Measurements from ENCODE around the gene IFITM2.

Gene IFITM2

DNA sequence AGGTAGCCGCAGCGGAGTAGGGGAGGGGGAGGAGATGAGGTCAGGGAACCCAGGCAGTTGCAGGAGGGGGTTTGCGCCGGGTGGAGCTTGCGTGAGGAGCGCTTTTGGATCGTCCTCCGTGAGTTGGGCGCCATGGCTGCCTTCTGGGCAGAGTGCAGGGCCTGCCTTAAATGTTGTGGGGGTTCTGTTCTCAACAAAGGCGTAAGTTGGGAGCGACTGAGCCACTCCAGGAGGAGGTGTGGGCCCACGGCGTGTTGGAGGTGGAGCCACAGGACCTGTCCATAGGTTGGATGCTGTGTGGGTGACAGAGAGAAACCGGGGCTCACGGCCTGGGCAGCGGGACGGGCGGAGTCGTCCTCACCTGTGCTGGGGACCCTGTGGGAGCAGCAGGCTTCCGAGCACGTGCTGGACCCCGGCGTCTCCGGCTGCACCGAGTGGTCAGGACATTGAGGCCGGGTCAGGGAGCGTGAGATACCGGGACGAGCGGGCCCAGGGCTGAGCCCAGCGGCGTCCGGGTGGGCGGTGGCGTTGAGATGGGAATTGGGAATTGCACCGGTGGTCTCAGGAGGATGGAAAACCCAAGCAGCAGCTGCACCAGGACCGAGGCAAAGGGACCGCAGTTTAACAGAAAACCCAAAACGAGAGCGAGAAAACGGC is 19.7 kb upstream of the IFITM2 start:
- peak overlapping the region; percentile 52 for H3K4me3 ChIP-seq (replicated peaks; ENCODE audit: low read depth, low read length)

DNA sequence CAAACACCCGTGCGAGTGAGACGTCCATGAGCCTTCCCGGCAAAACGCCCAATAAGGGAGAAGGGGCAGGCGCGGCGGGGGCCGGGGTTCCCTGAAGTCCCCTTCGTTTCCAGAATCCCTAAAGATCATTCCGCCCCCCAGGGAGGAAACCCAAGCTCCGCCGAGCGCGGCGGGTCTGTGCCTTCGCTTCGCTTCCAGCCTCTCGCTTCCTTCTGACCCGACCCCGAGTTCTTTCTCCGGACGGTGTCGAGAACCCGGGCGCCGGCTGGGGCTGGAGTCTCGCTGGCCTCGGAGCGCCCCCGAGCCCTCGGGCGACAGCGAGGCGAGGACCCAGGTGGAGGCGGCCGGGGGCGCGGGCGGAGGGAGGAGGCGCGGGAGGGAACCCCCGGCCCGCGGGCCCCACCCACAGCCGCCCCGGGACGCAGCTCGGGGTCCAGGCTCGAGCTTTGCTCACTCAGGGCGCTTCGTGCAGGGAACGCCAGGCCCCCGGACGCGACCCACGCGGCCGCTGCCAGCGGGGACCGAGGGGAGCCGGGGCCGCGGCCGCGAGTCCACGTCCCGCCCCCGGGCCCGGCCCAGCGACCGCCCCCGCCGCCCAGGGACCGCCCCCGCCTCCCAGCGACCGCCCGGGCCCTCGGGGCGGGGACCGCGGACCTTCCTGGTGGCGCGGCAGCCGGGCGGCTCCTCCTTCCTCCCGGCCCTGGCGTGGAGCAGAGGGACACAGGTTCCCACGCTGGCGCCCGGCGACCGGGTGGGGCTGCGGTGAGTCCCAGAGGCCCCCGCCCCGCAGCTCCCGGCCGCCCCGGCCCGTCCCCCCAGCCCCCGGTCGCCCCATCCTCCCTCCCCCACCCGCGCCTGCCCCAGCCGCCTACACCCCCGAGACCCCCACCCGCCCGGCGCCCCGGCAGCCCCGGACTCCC is 18.9 kb upstream of the IFITM2 start, which contains the start of gene PGGHG:
Gene PGGHG (plus strand): TSS at position 649 of the 920 bp plus-strand sequence. CDS start 691 bp downstream, outside the sequence.
- DNase-seq (ENCODE audit: low read depth): peak; percentile 33
- peak within 1 kb of the TSS; percentile 52 for H3K4me3 ChIP-seq (replicated peaks; ENCODE audit: low read depth, low read length)

More for the DNA sequence above, 19.7 kb upstream of the IFITM2 start:
- DNase-seq (ENCODE audit: low read depth): no peak
- TF ChIP-seq, protein P1, sequence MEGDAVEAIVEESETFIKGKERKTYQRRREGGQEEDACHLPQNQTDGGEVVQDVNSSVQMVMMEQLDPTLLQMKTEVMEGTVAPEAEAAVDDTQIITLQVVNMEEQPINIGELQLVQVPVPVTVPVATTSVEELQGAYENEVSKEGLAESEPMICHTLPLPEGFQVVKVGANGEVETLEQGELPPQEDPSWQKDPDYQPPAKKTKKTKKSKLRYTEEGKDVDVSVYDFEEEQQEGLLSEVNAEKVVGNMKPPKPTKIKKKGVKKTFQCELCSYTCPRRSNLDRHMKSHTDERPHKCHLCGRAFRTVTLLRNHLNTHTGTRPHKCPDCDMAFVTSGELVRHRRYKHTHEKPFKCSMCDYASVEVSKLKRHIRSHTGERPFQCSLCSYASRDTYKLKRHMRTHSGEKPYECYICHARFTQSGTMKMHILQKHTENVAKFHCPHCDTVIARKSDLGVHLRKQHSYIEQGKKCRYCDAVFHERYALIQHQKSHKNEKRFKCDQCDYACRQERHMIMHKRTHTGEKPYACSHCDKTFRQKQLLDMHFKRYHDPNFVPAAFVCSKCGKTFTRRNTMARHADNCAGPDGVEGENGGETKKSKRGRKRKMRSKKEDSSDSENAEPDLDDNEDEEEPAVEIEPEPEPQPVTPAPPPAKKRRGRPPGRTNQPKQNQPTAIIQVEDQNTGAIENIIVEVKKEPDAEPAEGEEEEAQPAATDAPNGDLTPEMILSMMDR (IDR thresholded peaks at IDR 0.05; ENCODE audit: low read length, missing control alignments): no peak

DNA sequence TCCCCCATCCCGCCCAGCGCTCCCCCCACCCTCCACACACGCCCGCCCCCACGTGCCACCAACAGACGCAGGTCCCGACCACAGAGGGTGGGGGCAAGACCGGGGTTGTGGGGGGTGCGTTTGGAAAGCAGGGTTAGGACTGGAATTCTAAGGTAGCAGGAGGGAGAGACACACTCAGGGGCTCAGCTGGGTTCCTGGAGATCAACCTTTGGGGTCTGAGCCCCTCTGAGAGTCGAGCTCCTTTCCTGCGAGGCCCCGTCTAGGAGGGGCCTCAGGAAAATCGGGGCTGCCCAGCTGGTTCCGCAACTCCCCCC is 18.3 kb upstream of the IFITM2 start:
- no peak for DNase-seq (ENCODE audit: low read depth)
- TF ChIP-seq, protein P1 (IDR thresholded peaks at IDR 0.05; ENCODE audit: low read length, missing control alignments): no peak
- peak overlapping the region; percentile 52 for H3K4me3 ChIP-seq (replicated peaks; ENCODE audit: low read depth, low read length)

More for the DNA sequence above, 18.9 kb upstream of the IFITM2 start, which contains the start of gene PGGHG:
- TF ChIP-seq, protein P1 (IDR thresholded peaks at IDR 0.05; ENCODE audit: low read length, missing control alignments): no peak

DNA sequence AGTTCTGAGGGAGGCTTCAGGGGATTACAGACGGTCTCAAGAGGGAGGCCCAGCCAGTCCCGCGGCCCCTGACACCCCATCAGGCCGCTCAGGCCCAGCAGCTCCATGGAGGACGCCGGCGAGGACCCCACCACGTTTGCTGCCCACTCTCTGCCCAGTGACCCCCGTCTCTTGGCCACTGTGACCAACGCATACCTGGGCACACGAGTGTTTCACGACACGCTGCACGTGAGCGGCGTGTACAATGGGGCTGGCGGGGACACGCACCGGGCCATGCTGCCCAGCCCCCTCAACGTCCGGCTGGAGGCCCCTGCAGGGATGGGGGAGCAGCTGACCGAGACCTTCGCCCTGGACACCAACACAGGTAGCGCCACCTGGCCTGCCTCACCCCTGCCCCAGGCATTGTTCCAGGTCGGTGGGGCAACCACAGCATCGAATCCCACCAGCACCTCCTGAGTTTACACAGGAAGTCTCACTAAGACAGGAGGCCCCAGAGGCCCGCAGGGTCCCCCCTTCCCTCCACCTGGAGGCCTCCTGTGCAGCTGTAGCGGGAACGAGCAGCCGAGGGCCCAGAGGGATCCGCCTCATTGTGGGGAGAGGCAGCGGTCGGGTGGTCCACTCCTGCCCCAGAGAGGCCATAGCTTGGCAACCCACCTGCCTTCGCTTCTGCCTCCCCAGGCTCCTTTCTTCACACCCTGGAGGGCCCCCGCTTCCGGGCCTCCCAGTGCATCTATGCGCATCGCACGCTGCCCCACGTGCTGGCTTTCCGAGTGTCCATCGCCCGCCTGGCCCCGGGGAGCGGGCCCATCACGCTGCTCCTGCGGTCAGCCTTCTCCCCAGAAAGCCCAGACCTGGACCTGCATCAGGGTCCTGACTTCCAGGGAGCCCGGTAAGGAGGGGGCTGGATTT is 17.6 kb upstream of the IFITM2 start:
- TF ChIP-seq, protein P1 (IDR thresholded peaks at IDR 0.05; ENCODE audit: low read length, missing control alignments): no peak
- H3K4me3 ChIP-seq (replicated peaks; ENCODE audit: low read depth, low read length): peak overlapping the region; percentile 52
- no peak for DNase-seq (ENCODE audit: low read depth)

DNA sequence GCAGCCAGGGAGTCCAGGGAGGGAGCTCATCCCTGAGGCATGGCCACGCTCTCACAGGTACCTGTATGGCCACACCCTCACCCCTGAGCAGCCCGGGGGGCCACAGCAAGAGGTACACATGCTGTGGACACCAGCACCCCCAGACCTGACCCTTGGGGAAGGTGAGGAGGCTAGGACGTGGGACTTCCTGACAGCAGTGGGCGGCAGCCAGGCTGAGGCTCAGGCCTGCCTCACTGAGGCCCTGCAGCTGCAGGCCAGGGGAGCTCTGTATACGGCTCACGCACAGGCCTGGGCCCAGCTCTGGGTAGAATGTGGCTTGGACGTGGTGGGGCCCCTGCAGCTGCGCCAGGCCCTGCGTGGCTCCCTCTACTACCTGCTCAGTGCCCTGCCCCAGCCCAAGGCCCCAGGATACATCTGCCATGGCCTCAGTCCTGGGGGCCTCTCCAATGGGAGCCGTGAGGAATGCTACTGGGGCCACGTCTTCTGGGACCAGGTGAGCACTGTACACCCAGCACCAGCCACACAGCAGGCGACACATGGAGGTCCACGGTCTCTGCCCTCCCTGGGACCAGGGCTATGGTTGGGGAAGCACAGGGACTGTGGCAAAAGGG is 16.9 kb upstream of the IFITM2 start:
- TF ChIP-seq, protein P1 (IDR thresholded peaks at IDR 0.05; ENCODE audit: low read length, missing control alignments): no peak
- no peak overlapping the region for H3K4me3 ChIP-seq (replicated peaks; ENCODE audit: low read depth, low read length)
- DNase-seq (ENCODE audit: low read depth): no peak
